NK-92 treated with Interleukin-12 subunit alpha and Interleukin-12 subunit beta, amount 100 ng/mL, for 24 hours (cell line): ENCODE results near the gene ENPEP.
"Not testable (repeated sequence)": the region's sequence is repeated elsewhere in the genome, so short reads cannot be mapped to it uniquely, and the experiment has no call there.

ENCODE experiments used
- DNase-seq: peaks from one replicate; lab custom pipeline; 2025; lab: John Stamatoyannopoulos, UW

The ENPEP gene, protein sequence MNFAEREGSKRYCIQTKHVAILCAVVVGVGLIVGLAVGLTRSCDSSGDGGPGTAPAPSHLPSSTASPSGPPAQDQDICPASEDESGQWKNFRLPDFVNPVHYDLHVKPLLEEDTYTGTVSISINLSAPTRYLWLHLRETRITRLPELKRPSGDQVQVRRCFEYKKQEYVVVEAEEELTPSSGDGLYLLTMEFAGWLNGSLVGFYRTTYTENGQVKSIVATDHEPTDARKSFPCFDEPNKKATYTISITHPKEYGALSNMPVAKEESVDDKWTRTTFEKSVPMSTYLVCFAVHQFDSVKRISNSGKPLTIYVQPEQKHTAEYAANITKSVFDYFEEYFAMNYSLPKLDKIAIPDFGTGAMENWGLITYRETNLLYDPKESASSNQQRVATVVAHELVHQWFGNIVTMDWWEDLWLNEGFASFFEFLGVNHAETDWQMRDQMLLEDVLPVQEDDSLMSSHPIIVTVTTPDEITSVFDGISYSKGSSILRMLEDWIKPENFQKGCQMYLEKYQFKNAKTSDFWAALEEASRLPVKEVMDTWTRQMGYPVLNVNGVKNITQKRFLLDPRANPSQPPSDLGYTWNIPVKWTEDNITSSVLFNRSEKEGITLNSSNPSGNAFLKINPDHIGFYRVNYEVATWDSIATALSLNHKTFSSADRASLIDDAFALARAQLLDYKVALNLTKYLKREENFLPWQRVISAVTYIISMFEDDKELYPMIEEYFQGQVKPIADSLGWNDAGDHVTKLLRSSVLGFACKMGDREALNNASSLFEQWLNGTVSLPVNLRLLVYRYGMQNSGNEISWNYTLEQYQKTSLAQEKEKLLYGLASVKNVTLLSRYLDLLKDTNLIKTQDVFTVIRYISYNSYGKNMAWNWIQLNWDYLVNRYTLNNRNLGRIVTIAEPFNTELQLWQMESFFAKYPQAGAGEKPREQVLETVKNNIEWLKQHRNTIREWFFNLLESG

DNA sequence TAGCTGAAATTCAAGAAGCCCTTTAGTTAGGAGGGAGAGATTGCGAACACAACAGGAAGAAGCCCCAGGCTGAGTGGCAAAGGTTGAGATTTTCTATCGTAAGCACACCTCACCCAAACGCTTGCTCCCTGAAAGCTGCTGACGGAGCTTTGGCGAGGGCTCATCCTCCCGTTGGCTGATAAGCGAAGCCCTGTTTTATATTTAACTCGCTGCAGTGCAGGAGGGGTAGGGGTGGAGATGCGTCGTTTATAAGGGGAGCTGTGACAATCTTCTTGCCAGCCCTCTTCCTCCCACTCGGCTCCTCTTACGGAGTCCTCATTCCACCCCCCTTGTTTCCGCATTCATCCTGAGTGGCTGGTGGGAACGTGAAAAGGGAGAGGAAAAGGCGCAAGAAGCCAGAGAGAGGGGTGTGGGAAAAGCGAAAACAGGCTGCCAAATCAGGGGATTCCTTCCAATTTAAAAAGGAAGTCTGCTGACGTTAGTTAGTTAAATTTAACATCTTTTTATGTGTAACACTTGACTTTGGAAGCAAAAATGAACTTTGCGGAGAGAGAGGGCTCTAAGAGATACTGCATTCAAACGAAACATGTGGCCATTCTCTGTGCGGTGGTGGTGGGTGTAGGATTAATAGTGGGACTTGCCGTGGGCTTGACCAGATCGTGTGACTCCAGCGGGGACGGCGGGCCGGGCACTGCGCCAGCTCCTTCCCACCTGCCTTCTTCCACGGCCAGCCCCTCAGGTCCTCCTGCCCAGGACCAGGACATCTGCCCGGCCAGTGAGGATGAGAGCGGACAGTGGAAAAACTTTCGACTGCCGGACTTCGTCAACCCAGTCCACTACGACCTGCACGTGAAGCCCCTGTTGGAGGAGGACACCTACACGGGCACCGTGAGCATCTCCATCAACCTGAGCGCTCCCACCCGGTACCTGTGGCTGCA is at the start of gene ENPEP:
ENPEP (plus strand) TSS at position 275 of the 938 bp plus-strand sequence; CDS start at position 535, 260 bp downstream.
- DNase-seq: no peak

DNA sequence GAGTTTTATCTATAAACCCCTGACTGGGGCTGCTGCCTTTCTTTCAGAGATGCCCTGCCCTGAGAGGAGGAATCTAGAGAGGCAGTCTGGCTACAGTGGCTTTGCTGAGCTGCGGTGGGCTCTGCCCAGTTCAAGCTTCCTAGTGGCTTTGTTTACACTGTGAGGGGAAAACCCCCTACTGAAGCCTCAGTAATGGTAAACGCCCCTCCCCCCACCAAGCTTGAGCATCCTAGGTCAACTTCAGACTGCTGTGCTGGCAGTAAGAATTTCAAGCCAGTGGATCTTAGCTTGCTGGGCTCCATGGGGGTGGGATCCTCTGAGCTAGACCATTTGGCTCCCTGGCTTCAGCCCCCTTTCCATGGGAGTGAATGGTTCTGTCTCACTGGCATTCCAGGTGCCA is 44.1 kb upstream of the ENPEP start:
- not testable (repeated sequence) for DNase-seq

DNA sequence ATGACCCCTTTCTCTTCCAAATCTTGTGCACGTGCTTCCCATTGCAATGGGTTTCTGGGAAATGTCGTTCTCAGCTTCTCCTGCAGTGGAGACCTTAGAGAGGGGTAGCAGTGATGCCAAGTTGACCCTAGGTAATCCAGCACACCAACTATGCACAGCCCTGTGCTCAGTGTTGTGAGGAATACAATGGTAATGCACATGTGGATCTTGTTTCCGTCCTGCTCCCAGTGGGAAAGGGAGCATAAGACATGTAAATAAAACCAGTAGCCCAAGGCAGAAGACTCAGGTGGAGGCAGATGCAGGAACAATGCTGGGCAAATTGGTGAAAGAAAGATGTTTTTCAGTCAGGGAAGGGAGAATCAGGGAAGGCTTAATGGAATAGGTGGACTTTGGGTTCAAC is 38.7 kb upstream of the ENPEP start:
- not testable (repeated sequence) for DNase-seq

DNA sequence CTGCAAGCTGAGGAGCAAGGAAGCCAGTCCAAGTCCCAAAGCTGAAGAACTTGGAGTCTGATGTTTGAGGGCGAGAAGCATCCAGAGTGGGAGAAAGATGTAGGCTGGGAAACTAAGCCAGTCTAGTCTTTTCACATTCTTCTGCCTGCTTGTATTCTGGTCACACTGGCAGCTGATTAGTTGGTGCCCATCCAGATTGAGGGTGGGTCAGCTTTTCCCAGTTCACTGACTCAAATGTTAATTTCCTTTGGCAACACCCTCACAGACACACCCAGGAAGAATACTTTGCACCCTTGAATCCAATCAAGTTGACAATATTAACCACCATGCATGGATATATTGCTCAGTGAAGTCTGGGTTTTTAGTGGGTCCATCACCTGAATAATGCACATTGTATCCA is 36.7 kb upstream of the ENPEP start:
- DNase-seq: not testable (repeated sequence)

DNA sequence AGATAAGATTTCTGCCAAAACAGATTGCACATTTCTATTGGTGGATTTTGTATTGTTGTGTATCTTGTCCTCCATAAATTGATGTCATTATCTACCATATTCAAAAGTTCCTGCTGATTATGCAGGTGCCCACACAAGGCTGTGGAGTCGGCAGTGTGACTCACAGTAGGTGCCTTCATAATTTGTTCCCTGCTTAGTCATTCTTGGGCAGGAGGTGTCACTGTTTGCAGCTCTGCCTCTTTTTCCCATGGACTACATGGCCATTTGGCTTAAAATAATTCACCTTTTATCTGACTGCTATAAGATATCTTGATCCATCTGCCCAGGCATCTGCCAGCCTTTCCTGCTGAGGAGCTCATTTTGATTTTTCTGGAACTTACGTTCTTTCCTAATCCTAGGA is 33.6 kb upstream of the ENPEP start:
- DNase-seq: no peak

DNA sequence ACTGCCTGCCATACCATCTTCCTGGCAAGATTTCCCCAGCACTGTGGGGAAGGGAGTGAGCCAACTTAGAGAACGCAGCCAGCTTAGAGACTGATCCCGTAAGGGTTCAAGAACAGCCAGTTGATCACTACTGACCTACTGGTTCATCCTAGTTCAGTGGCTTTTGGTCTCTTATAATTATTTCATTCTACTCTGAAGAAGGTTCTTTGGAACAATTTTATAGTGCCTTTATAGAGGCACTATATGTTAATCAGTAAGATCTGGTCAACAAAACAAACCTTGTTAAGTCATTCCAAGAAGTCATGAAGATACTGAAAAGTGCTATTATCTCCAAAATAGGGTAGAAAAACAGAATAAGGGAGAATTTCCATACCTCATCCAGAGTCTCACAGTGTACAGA is 33.2 kb upstream of the ENPEP start:
- no peak for DNase-seq

DNA sequence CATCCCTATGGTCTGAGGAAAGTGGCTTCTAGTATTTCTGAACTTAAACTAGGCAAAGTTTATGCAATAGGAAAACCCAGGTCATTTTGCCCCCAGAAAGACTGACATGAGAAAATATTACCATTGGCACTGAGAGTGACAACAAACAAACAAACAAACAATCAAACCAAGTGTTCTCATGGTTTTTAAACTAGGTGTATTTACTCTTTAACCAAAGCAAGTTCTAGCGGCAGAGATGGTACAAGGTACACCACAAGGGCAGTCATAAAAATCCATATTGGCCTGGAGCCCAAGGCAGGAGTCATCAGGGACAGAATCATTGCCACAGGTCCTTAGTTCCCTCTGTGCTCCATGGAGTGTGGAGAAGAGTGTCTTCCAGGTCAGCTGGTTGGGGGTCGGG is 26.0 kb upstream of the ENPEP start:
- DNase-seq: no peak

DNA sequence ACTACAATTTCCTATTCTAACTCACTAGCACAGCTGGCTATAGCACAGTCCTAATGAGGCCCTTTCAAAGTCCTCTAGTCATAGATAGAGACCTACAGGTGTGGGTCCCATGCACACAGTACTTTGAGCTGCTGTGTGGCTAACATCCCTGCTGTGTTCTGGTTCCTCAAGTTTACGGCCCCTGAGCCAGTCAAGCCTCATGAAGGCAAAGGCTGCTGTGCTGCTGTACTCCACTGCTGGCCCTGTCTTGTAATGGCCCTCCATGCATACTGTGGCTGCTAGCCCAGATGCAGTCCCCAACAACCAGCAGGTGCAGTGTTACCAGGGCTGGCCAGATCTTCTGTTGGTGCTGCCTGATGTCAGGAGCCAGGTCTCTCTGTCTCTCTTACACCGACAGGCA is 23.4 kb upstream of the ENPEP start:
- DNase-seq: no peak

DNA sequence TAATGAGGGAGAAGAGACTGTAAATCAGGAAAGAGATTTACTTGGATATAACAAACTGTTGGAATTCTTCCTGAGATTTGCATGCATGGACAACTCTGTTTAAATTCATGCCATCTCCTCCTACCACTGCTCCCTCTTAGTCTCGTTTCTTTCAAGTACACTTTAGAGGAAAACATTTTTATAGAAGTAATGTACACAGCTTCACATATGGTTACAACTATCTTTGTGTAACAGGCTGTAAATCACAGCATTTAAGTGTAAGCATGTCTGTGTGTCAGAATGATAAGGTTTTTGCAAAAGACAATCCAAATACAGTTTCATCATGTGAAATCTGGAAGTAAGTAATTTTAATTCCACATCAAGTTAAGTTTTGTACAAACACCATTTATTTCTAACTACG is 21.5 kb upstream of the ENPEP start:
- DNase-seq: no peak

DNA sequence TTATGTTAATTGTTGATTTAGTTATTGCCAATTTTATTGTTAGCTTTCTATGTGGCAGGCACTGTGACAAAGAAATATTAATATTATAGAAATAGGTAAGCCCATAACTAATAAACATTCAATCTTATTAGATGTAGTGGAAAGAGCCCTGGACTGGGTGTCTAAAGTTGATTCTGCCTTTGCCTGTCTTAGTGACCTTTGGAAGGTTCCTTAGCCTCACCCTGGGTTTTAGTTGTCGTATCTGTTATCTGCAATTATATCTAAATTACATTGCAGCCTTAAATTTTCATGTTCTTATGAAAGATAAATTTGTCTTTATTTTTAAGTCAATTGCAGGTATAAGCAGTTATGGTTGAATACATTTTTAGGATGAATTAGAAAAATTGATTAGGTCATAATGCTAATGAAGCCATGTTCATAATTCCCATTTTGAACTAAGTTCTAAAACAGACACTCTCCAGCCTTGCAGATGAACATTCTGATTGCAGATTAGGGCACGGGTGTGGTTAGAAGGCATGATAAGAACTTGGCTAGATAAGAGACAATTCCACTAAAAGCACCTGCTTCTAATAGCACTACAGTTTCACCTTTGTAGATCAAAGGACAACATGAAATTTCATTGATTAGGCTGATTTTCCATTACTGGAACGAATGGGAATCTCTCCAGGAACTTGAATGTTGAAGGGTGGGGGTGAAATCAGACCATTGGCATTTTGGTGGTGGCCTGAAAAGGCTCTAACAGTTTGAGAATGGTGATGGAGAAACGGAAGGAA is 17.3 kb upstream of the ENPEP start:
- no peak for DNase-seq

DNA sequence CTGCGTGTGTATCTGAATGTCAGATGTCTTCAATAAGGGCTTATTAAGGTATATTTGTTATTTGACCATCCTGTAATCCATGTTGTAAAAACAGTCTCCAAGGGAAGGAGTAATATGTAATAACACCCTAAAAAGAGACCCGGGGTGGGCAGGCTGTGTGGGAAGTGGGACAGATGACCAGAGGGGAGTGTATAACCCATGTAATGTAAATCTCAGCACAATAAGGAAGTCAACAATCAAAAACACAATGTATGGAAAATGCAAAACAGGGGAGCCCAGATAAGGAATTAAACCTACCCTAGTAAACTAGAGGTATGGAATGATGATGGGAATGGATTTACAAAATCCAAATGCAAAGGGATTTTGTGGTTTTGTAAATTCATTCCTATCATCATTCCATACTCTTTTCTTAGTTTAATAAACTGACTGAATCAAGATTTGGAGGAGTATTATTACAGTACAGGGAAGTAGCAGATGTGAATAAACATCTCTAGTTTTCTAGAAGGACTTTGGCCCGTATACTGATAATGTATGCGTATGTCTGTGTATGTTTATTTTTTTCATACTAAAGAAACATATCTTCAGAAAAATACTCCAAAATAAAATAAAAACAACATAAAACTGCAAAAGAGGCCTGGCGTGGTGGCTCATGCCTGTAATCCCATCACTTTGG is 15.7 kb upstream of the ENPEP start:
- DNase-seq: no peak

DNA sequence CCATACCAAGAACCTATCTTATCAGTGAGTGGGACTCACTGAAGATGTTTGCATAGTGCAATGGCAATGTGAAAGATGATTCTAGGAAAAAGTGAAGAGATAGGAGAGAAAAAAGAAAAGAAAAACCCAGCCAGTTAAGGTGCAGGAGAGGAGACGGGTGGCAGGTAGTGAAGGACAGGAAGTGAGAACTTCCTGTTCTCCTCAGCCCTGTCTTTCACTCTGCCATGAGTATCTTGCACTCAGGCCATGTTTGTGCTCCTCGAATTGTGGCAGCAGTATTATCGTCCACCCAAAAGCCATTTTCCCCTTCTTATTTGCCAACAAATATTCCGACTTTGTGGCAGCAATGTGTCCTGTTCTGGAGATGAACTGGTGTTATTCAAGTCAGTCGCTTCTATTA is 8.6 kb upstream of the ENPEP start:
- no peak for DNase-seq

DNA sequence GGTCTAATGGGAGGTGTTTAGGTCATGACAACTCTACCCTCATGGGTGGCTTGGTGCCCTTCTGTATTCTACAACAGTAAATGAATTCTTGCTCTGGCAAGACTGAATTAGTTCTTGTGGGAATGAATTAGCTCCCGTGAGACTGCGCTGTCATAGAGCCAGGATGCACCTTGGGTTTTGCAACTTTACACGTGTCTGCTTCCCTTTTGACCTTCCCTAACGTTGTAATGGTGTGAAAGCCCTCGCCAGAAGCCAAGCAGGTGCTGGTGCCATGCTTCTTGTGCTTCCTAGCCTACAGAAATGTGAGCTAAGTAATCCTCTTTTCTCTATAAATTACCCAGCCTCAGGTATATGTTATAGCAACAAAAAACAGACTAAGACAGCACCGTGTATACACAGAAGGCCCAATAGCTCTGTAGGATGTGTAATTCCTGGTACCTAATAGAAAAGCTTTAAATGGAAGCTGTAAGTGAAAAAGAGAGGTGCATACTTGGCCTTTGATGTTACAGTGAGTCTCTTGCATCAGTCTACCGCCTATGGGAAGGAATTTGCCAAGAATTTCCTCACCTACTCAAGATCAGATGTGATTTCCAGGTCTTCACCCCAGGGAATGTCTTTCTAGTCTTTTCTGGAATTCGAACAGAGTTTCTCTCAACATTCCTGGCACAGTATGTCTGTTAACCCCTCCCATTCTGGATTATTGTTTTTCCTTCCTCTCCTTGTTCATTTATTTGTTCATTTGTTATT is 3.2 kb upstream of the ENPEP start:
- DNase-seq: no peak

DNA sequence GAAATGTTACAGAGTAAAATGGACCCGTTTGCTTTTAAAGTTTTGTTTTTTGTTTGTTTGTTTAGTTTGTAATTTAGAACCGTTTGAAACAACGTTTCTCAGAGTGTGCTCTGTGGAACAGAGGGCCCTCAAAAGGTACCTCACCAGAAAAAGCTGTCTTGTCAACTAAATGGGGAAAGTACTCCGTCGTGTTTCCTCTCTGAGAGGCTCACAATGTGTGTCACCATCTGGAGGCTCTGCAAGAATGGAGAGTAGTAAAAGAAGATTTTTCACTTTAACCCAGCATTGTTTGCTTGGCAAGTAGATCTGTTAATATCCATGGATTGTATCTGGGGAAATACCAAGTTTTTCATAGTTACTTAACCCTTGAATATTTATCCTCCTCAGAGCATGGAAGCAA is 1.5 kb upstream of the ENPEP start:
- no peak for DNase-seq

DNA sequence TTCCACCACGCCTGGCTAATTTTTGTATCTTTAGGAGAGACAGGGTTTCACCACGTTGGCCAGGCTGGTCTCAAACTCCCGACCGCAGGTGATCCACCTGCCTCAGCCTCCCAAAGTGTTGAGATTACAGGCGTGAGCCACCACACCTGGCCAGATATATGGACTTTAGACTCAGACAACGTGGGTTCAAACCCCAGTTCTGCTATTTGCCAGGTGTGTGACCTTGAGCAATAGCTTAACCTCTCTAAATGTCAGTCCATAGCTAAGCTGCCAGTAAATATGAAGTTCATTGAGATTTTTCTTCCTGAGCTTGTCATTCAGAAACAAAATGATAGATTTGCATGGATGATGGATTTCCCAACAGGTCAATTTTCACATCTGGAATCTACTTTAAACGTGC is 875 bp upstream of the ENPEP start:
- DNase-seq: not testable (repeated sequence)

DNA sequence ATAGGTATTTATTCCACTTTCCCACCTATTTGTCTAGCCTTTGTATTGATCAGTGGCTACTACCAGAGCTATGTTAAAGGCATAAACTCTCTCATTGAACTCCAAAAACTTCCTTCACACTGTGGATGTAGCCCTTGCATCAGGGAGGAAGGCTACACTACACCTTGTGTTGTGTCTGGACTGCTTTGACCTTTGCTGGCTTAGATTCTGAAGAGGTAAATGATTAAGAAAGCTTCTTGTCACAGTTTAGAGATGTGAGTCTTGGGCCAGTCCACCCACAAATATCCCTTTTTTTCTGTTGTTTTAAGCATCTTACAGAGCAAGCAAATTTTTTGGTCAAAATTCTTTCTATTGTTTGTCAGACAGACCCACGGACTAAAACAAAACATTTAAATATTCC is 1.9 kb downstream of the ENPEP start:
- no peak for DNase-seq

DNA sequence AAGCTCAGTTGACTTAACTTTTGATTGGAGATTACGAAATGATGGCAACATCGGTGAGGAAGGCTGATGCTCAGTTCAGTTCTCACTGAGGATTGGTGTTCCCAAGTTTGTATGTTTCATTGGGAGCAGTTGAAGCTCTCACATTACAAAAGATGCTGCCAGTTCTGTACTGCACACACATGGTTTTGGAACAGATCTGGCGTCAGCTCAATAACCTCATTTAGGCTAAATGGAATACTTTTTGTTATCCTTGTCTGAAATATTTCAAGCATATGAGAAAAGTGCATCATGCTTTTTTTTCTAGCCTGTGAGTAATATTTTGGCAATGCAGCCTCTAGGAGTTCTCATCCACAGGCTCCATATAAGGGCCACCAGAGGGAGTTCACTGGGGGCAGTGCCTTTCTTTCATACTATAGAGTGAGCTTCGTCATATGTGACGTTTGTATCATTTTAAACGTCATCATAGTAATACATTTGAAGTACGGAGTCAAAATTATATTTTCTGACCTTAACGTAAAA is 4.1 kb downstream of the ENPEP start:
- no peak for DNase-seq

DNA sequence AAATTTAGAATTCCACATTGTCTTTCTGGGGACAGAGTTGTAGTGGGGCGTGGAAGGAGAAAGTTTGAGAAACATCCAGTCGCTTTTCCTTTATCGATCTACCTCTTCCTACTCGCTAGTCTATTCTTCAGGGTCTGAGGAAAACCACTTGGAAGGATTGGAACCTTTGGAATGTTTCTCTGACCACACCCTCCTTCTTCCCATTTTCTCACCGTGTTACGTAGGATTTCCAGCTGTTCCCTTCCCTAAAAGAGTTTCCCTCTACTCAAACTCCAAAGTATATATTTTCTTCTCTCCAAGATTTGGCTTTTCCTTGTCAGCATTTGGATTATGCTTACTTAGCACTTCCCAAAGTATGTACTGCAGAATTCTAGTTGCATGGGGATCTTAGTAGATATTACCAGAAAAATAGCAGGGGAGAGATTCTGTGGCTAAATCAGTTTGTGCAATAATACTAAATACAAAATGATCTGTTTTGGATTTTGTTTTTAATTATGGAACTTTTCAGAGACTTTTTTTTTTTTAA is 4.9 kb downstream of the ENPEP start:
- DNase-seq: no peak

DNA sequence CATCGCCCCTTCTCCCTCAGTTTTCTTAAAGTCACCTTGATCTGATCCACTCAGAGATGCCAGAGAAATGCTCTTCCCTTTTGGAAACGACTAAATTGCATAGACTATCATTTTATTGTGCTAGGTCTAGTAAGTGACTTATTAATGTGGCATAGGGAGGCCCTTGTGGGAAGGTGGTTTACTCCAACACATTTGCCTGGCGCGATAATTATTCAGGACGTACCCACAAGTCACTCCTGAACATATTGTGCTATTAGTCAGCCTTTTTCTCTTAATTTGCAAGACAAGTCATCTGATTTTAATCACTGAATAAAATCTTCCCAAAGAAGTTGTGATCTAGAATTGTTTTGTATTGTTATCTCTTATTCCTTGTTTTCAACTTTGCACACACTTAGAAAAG is 7.6 kb downstream of the ENPEP start:
- DNase-seq: no peak
